AG04450 (cell line): ENCODE results near the gene ARL2BP. TPM values are rescaled to one million over a fixed set of nuclear protein-coding genes. Genes with fewer than 3 reads are reported as not detected.

ENCODE experiments used
- CTCF ChIA-PET: fragments of 300-600, 350-600 bp; formaldehyde crosslinking; extraction: SDS; loops from one replicate; lab custom pipeline; 2022; ENCODE audit warnings: antibody characterized with exemption, inconsistent platforms; lab: Charles Lee
- POLR2A ChIA-PET: fragments of 350-600 bp; formaldehyde crosslinking; extraction: SDS; loops from one replicate; lab custom pipeline; 2021; ENCODE audit warnings: antibody characterized with exemption, inconsistent platforms; lab: Yijun Ruan, JAX
- DNase-seq: peaks from one replicate; pipeline ENCODE4 v3.0.0-alpha.2; 2011; ENCODE audit warnings: low read depth, low spot score
- H3K27ac ChIP-seq: one replicate; pipeline ENCODE4 v1.5.1; 2012; ENCODE audit warnings: low read depth, low read length, control low read depth
- H3K27me3 ChIP-seq: one replicate; pipeline ENCODE4 v1.6.0; 2012; ENCODE audit warnings: low read length; ENCODE audit not compliant: control insufficient read depth, insufficient read depth
- H3K4me3 ChIP-seq: 2 replicates; pipeline ENCODE4 v1.5.1; 2011; ENCODE audit warnings: mild to moderate bottlenecking, low read depth, low read length, control low read depth
- H3K9me3 ChIP-seq: 2 replicates; pipeline ENCODE4 v1.5.1; 2012; ENCODE audit warnings: low read length; ENCODE audit not compliant: control insufficient read depth, insufficient read depth
- CTCF ChIP-seq: IDR thresholded peaks from 2 replicates; pipeline ENCODE4 v1.5.1; 2011; ENCODE audit warnings: low read depth, low read length, control low read depth, inconsistent platforms
- polyA plus RNA-seq: library from polyadenylated mRNA; depleted of rRNA; stranded (reverse); fragments of >200 nt; gene quantifications from 2 replicates; pipeline ENCODE4 v1.2.3, GENCODE V29; 2011

Gene ARL2BP
- polyA plus RNA-seq, 1 experiment: 107 TPM

- TF ChIP-seq CTCF: no peak
- ChIA-PET CTCF (interaction anchor here (2.1 to 2.9 kb wide), 2 partner anchors 10 to 128 kb away, joined by 5 to 16 read pairs; no protein-coding TSS in a partner anchor), POLR2A (interaction anchor here (0.7 kb wide), 1 partner anchor 136 kb away, joined by 7 read pairs; no protein-coding TSS in a partner anchor)
- Histone ChIP-seq H3K27me3 (peaks cover 12% of the 10 kb centered on the region), H3K4me3 (no peak overlapping the region), H3K9me3 (no peaks in the 10 kb centered on the region; the same call in 1 of the 2 replicates), H3K27ac (no peak overlapping the region)
- DNase-seq: no peak
Measured at GRCh38 chr16:57289391-57290257, 44.6 kb downstream of the ARL2BP start.

- Histone ChIP-seq H3K27me3 (peaks cover 4% of the 10 kb centered on the region), H3K27ac (no peak overlapping the region), H3K9me3 (no peaks in the 10 kb centered on the region), H3K4me3 (no peak overlapping the region)
- no peak for TF ChIP-seq CTCF
- DNase-seq: no peak
- POLR2A ChIA-PET: no interaction called here
- CTCF ChIA-PET: no interaction called here
Measured at GRCh38 chr16:57297856-57298255, 52.8 kb downstream of the ARL2BP start.

GRCh38 chr16:57299009-57299718 lies 54.1 kb downstream of the ARL2BP start:
- Histone ChIP-seq H3K4me3 (peak overlapping the region; percentile 65), H3K27ac (peak overlapping the region; percentile 78), H3K9me3 (no peaks in the 10 kb centered on the region), H3K27me3 (peaks cover 15% of the 10 kb centered on the region)
- peak; percentile 31; the same call in 1 of the 2 replicates for TF ChIP-seq CTCF
- peak; percentile 20 for DNase-seq
- CTCF ChIA-PET: interaction anchor here (0.6 to 8.8 kb wide), 6 partner anchors 9 to 221 kb away, joined by 4 to 286 read pairs (median 4); partner anchors contain the start of gene POLR2C
- POLR2A ChIA-PET: interaction anchor here (1.7 kb wide), 1 partner anchor 148 kb away, joined by 3 read pairs; the partner anchor contains the start of genes CIAPIN1 and COQ9

GRCh38 chr16:57299719-57300386 lies 54.8 kb downstream of the ARL2BP start:
- DNase-seq: peak; percentile 93
- POLR2A ChIA-PET: interaction anchor here (0.5 to 1.7 kb wide), 4 partner anchors 26 to 147 kb away, joined by 3 to 5 read pairs (median 4); partner anchors contain the start of genes ARL2BP, CIAPIN1 and COQ9
- no peaks in the 10 kb centered on the region for H3K9me3 ChIP-seq
- CTCF ChIA-PET: interaction anchor here (0.6 to 8.8 kb wide), 18 partner anchors 9 to 290 kb away, joined by 3 to 286 read pairs (median 4); partner anchors contain the start of gene PSME3IP1
- peak overlapping the region; percentile 65 for H3K4me3 ChIP-seq
- peaks cover 17% of the 10 kb centered on the region for H3K27me3 ChIP-seq
- peak overlapping the region; percentile 78 for H3K27ac ChIP-seq
- TF ChIP-seq CTCF: no peak
